ENCODE measurements around the gene ZBP1.

ZBP1 gene

DNA sequence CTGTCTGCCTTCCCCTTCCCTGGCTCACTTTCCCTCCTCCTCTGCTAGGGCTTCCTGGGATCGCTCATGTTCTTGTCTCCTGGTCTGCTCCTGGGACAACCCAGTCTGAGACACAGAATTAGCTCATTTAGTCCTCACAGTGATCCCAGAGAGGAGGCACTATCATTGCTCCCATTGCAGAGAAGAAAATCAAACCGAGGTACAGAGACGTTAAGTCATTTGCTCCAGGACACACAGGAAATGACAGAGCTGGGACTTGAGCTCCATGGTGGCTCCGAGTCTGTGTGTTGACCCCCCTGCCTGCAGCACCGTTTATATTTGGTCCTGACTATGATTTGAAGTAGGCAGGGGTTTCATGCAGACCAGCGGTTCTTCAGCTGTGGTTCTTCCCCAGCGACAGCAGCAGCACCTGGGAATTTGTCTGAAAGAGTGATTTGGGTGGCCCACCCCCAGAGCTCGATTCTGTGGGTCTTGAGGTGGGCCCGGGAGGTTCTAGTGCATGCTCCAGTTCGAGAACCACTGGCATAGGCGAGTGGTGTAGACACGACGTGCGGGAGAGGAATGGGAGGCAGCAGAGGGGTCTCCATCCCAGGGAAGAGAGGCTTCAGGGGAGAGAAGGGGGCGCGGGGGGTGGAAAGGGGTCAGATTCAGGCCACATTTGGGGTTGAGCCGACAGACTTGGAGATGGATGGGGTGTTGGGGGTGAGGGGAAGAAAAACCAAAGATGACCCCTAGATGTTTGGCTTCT is 34.6 kb downstream of the ZBP1 start:
- DNase-seq (ENCODE audit: low spot score), result no peak

DNA sequence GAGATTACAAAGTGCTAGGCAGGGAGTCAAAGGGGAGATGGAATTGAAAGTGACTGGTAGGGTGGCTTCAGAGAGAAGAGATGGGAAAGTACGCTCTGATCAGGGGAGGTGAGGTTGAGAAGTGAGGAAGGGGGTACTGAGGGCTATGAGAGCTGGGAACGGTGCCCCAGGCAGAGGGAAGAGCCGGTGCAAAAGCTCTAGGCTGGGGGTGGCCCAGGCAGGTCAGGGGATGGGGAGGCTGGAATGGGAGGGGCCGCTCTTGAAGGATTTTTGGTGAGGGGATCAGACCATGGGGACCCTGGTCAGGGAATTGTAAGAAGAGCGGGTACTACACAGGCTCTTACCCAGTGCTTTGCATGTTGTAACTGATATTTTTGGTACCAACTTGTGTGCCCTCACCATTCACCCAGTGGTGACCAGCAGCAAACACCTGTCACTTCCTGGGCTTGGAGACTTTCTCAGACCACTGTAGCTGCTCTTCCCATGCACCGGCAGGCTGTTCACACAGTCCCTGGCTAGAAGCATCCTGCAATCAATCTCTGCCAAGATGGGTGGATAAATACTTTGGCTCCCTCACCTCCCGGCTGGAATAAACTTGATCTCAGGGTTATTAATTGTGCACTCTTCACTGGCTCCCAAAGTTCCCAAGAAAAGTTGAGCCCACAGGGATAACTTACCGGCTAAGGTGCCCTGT is 35.3 kb downstream of the ZBP1 start:
- no peak for DNase-seq (ENCODE audit: low spot score)

DNA sequence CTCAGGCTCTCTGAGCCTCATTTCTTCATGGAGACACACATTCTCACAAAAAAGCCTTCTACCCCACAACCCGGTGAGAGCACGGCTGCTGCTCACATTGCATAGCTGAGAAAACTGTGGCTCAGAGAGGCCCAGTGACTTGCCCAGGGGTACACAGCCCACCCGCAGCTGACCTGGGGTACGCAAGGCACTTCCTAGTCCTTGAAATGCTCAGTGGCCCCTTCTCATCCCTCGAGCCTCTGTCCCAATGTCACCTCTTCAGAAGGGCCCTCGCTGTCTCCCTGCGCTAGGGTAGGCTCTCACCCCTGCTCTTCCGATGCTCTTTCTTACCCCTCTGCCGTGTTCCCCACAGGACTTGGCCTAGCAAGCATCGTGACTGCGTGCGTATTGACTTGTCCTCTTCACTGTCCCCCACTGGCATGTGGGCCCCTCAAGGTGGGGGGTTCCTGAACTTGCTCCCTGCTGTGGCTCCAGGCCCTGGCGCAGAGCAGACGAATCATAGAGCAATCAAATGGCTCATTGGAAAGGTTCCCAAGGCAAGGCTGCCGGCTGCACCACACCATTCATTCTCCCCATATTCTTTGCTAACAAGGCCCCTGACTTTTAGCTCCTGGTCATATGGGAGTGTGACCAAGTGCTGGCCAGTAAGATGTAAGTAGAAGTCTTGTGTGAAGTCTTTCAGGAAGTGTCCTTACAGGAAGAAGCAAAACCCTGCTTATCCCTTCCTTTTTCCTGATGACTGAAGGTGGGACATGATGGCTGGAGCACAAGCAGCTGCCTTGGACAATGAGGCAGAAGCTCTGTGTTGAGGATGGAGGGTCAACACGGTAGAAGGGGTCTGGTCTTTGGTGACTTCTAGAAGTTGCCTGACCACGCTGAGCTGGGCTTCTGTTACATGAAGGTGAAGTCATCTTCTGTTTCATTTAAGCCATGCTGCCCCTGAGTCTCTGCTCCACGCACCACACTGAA is 36.7 kb downstream of the ZBP1 start:
- DNase-seq (ENCODE audit: low spot score), result no peak

DNA sequence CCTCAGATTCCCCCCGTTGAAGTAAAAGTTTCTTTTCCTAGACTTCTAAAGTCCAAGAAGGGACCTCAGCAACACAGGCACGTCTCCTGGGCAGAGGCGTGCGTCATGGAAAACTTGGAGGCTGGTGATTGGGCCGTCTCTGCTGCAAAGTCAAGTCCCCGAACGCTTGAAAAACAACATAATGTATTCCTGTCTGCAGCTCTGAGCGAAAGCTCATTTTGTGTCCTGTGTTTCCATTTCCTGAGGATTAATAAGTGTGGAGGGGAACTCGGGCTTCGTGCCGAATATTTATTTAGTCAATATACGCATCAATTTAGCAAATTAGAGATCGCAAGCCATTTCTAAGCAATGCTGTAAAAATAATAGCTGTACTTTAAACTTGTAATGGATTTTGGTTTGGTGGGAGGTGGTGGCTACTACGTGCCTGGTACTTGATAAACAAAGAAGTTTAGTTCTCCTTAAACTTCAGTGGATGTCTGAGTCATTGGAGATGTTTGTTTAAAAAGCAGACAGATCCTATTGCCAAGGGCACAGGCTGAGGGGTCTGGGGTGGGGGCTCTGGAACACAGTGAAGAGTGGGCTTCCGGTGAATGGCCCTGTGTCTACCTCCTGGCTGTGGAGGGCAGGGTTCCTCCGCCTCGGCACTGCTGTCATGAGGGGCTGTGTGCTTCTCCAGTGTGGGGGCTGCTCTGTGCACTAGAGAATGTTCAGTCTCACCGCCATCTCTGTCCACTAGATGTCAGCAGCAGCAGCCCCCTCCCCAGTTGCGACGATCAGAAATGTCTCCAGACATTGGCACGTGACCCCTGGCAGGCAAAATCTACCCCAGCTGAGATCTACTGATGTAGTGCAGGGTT is 37.6 kb downstream of the ZBP1 start:
- no peak for DNase-seq (ENCODE audit: low spot score)

DNA sequence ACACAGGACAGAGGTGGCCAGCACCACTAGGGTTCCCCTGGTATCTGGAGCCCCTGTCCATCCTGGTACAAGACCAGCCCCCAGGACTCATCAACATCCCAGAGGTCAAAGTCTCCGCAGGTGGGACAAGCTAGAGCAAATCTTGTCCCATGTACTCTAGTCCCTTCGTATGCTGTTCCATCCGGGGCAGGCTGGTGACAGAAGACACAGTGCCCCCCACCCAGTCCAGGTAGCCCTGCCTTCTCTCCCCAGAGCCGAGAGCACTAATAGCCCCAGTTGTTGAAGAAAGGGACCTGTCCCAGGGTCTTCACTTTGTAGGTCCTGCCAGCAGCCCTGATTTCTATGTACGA is 38.2 kb downstream of the ZBP1 start:
- DNase-seq (ENCODE audit: low spot score), result no peak

DNA sequence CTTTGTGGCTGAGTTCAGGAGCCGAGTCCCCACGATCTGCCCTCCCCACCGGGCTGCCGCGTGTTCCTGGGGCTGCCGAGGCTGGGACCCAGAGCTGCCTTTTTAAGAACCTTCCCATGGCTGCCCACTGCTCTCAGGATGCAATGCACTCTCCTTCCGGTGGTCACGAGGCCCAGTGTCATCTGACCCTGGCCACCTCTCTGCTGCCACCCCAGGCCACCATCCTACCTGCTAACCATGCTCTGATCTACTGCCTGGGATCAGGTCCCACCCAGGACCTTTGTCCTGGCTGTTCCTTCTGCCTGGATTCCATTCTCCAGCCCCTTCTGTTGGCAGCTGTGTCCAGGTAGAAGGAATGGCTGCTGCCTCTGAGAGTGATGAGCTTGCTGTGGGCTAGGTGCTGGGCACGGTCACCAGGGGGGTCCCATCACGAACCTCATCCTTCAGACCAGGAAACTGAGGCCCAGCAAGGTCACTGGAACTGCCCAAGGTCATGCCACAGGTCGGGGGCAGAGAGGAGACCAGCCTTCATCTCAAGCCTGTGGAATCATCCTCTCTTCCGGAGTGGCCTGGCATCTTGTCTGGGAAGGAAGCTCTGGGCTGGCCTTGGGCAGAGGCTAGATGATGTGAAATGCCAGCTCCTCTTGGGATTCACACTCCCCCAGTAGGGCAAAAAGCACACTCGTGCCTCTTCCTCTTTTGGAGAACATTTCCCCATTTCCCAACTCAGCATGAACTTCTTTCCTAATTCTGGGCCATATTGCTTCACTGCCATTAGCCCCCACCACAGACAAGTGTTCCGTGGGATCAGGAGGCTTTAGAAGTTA is 38.8 kb downstream of the ZBP1 start:
- DNase-seq (ENCODE audit: low spot score), result no peak

DNA sequence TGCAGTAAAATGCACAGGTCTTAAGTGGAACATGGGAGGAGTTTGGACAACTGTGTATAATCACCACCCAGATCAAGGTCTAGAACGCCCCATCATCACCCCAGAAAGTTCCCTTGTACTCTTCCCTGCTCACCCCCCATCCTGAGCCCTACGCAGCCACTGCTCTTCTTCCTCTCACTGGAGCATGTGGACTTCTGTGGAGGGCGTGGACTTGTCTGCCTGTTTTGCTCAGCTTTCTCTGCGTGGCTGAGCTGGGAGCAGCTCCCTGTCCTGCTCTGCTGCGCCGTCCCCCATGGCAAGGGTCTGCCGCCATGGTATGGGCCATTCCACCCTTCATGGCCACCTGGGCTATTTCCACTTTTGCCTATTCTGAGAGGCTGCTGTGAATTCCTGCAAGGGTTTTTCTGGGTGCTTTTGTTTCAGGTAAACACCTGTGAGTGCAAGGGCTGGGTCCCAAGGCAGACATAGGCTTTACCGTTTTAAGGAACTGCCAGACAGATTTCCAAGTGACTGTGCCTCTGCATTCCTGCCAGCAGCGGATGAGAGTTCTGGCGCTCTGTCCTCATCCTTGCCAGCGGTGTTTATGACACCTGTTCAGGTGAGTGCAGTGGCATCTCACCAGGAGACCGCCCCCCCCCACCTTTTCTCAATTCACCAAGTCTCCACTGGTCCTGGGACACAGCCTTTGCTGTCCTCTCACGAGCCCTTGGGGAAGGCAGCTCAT is 39.6 kb downstream of the ZBP1 start:
- DNase-seq (ENCODE audit: low spot score), result no peak

DNA sequence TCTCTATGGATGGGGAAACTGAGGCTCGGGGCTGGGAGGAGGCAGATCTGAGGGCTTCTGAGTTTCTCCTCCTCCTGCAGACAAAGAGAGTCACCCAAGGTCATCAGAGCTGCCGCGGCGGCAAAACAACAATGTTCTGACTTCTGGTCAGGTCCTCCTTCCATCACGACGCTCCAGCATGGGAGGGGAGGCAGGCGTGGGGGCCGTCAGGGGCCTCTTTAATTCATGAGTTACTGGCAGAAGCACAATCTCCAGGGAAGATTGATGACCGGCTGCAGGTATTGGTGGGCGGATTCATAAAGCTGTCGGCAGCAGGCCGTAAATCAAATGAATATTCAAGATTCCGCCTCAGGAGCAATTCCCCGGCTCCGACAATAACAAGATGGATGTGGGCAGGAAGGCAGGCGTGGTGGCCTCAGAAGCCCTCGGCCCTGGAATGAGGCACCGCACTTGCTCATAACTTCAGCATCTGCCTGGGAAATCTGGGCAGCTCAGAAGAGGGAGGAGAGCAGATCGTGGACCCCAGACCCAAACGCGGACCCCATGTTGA is 40.3 kb downstream of the ZBP1 start:
- no peak for DNase-seq (ENCODE audit: low spot score)

DNA sequence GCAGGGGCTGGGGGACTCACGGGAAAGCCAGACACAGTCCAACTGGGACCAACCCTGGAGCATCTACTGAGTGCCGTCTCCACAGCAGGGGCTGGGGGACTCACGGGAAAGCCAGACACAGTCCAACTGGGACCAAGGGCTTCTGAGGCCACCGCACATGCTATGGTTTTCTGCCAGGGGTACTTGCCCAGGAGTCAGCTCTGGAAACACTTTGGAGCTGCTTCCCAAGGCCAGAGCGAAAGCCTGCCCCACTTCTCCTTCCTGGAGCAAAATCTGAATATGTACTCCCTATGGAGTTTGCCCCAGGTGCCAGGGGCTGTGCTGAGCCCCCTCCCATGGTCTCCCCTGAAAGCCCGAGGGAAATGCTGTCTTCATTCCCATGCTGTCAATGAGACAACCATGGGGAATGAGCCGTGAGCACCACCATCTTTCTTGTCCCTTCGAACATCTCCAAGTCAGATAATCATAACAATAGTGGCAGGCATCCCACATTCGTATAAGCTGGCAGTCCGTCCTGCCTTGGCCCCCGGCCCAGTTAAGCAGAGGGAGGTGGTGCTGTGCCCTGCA is 40.8 kb downstream of the ZBP1 start:
- DNase-seq (ENCODE audit: low spot score), result no peak

DNA sequence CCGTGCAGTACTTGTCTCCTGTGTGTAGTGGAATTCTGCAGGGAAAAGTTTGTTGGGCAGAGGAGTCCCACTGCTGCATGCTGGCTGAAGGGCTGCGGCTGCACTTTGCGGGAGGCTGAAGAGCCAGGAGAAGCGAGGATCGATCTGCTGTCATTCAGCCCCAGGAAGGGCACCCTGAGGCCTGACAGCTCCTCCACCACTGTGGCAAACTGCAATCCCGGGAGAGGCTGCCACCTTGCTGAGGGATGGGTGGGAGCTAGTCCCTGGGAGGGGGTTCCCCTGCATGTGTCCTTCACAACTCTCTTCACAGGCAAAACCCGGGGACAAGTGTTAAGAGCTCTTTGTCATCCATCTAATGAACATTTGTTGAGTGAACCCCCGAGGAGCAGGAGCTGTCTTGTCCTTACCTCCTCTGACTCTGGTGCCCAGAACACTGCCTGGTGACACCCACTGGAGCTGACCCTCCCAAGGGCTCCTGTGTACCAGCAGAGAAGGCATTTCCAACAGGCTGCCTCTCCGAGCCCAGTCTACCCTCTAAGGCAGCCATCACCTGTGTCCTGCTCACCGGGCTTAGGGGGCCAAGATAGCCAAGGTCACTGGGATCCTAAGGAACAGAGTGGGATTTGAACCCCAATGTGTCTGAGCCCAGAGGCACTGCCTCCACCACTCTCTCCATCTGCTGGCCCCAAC is 41.6 kb downstream of the ZBP1 start:
- no peak for DNase-seq (ENCODE audit: low spot score)

DNA sequence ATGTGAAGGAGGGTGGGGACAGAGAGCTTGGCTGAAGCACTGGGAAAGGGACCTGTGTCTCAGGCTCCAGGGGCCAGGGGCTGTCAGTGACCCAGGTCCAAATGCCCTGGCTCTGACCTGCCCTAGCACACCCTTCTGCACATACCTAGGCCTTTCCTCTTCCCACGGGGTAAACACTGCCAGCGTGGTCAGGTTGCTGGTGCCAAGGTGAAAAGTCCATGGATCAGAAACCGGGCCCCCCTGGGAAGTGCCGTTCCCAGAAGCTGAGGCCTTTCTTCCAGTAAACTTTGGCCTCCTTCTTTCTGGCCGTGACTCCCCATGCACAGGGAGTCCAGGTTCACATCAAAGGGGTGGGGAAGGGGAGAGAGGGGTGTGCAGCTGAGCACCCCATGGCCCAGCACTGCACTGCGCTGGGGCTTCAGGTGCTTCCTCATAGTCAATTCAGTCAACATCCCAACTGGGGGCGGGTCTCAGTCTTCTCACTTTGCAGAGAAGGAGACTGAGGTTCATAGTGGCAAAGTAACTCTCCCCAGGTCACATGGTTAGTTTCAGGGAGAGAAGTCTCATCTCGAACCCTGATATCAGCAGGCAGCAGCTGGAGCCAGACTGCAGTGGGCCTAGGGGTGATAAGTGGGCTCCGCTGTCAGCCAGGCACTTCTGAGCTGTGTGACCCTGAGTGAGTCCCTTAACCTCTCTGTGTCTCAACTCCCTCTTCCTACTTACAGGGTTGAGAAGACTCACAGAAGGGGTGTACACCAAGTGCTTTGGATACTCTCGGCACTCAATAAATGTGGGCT is 42.3 kb downstream of the ZBP1 start:
- DNase-seq (ENCODE audit: low spot score), result no peak

DNA sequence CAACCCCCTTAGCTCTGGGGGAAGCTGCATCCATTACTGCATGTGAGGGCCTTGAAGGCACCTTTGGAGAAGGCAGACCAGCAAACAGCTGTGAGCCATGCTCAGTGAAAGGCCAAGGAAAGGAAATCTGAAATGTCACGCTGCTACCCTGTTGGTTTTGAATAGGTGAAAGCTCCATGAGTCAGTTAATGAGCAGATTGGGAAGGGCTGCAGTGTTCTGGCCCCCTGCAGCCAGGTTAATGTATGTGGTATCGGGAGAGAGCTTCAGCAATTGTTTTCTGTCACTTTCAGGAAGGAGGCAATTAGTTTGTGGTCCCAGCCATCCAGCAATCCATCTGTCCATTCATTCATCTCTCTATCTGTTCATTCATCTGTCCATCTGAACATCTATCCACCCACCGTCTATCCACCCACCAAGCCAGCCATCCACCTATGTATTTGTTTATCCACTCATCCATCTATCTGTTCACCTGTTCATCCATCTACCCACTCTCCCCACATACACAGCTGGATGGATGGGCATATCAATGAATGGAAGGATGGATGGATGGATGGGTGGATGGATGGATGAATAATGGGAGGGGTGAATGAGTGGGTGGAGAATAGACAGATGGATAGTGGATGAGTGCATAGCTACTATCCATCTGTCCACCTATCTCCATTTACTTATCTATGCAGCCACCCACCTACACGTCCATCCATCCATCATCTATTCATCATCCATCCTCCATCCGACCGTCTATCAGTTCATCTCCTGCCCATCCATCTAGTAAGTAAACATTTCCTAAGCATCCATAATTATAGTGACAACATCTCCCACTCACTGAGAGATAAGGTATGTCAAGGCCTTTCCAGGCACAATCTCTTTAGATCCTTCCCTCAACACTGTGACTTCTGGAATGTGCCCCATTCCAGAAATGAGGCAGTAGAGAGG is 43.3 kb downstream of the ZBP1 start:
- no peak for DNase-seq (ENCODE audit: low spot score)

DNA sequence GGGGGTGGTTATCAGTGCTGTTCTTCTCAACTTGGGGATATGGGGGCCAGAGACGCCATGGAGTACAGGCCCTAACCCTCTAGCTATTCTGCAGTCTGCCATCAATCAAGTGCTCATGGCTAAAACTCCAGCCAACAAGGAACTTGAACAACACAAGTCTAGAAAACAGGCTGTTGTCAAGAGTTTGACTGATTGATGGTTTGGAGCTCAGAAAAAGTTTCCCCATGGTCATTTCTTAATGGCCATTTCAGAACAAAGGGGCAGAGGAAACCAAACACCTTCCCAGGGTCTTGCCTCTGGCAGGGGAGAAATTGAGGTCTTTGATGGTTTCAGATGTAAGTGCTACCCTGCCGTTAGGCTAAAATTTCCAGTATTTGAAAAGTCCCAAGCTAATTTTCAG is 44.2 kb downstream of the ZBP1 start:
- DNase-seq (ENCODE audit: low spot score), result no peak

DNA sequence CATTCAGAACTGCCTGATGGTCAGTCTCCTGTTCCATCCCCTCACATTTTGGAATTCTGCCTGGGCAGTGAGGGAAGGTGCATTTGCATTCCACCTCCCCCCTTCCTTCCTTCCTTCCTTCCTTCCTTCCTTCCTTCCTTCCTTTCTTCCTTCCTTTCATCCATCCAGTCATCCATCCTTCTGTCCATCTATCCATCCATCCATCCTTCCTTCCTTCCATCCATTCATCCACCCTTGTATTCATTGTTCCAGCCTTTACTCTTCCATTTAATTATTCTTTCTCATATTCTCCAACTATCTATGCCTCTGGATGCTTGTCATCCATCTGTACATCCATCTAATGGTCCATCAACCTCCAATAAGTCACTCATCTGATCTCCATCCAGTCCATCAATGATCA is 45.3 kb downstream of the ZBP1 start:
- DNase-seq (ENCODE audit: low spot score), result no peak

DNA sequence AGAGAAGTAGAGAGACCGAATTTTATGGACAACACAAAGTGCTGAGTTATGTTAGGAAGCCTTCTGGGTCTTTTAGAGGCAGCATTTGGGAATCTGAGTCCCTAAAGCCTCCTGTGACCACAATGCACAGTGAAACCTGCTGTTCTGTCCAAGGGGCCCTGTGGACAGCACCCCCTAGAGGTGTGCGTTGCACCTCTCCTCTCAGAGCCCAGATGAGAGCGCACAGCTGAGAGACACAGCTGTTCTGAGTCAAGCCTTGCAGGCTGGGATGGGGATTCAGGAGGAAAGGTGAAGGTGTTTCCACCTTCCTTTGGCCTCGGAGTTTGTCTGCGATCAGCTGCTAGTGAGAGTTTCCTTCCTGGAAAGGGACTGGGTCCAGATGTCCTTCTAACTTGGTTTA is 46.3 kb downstream of the ZBP1 start:
- DNase-seq (ENCODE audit: low spot score), result no peak

DNA sequence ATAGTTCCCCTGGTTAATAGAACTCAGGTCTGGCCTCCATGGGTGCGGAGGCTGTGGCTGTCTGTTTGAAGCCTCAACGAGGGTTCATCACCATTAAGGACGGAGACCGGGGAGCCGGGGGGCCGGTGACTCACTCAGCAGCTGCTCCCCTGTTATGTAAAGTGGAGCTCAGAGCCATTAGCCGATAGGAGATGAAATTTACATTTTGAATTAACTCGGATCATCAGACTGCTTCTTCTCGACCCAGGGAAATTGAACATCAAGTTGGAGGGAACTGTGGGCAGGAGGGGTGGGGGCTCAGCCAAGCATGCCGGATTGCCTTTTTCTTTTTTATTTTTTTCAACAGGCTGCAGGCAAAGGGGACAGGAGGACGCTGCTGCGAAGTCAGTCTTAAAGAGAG is 47.0 kb downstream of the ZBP1 start:
- no peak for DNase-seq (ENCODE audit: low spot score)

DNA sequence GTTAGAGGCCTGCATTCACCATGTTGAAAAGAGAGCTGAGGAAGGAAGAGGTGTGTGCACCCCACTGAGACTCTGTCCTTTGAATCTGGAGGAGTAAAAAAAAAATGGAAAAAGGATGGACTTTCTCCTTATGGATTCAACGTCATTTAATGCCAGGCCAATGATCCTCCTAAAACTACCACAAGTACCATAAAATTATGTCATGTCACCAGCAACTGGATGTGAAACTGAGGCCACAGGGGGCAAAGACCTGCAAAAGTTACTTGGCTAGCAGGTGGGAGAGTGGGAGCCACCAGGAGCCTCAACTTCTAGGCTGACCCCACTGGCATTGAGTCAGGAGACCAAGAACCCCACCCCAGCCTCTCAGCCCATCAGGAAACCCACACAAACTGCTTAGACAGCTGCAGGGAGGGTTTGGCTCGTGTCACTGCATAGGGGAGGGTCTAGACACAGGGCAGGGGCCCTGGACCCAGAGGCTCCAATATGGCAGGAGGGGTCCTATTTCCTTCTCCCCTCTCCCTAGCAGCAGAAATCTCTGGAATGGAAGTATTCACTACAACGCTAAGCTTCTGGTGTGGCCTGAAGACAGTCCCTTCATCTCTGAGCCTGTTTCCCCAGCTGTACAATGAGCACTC is 48.3 kb downstream of the ZBP1 start:
- no peak for DNase-seq (ENCODE audit: low spot score)

All from RKO (cell line).